ENCODE results near the gene TCF23.

TCF23 gene

GRCh38 chr2:27177441-27178351, 28.9 kb downstream of the TCF23 start:
- no peak for TF ChIP-seq NFIC (IDR thresholded peaks at IDR 0.05)
- no peak for TF ChIP-seq CEBPB (IDR thresholded peaks at IDR 0.05)
- TF ChIP-seq FOXM1 (IDR thresholded peaks at IDR 0.05; ENCODE audit: borderline replicate concordance, low read depth) = no peak

- no peak for TF ChIP-seq USF1 (IDR thresholded peaks at IDR 0.05)
- no peak for TF ChIP-seq FOXM1 (IDR thresholded peaks at IDR 0.05; ENCODE audit: borderline replicate concordance, low read depth)
- TF ChIP-seq EP300 (IDR thresholded peaks at IDR 0.05; ENCODE audit: borderline replicate concordance) = no peak
- no peak for TF ChIP-seq TEAD4 (IDR thresholded peaks at IDR 0.05)
- TF ChIP-seq CREB1 (IDR thresholded peaks at IDR 0.05; ENCODE audit: low read depth) = no peak
- TF ChIP-seq REST (IDR thresholded peaks at IDR 0.05; ENCODE audit: low read depth) = no peak
- TF ChIP-seq YY1 (IDR thresholded peaks at IDR 0.05; ENCODE audit: low read depth) = no peak
- TF ChIP-seq ZBTB7A (IDR thresholded peaks at IDR 0.05; ENCODE audit: low read depth) = no peak
- TF ChIP-seq EGR1 (IDR thresholded peaks at IDR 0.05) = no peak
- TF ChIP-seq NFIC (IDR thresholded peaks at IDR 0.05) = no peak
These were observed 29.7 kb downstream of the TCF23 start for GRCh38 chr2:27178469-27178868.

GRCh38 chr2:27179344-27180000, 30.7 kb downstream of the TCF23 start:
- TF ChIP-seq ZBTB7A (IDR thresholded peaks at IDR 0.05; ENCODE audit: low read depth) (no peak), EP300 (IDR thresholded peaks at IDR 0.05; ENCODE audit: borderline replicate concordance) (no peak), YY1 (IDR thresholded peaks at IDR 0.05; ENCODE audit: low read depth) (no peak), TAF1 (IDR thresholded peaks at IDR 0.05; ENCODE audit: low read depth) (no peak), FOXM1 (IDR thresholded peaks at IDR 0.05; ENCODE audit: borderline replicate concordance, low read depth) (no peak), USF1 (IDR thresholded peaks at IDR 0.05) (no peak), EGR1 (IDR thresholded peaks at IDR 0.05) (no peak), MAX (IDR thresholded peaks at IDR 0.05) (no peak), NFIC (IDR thresholded peaks at IDR 0.05) (no peak), CEBPB (IDR thresholded peaks at IDR 0.05) (no peak), TCF12 (IDR thresholded peaks at IDR 0.05; ENCODE audit: low read depth) (no peak), TEAD4 (IDR thresholded peaks at IDR 0.05) (no peak), REST (IDR thresholded peaks at IDR 0.05; ENCODE audit: low read depth) (no peak), RAD21 (IDR thresholded peaks at IDR 0.05; ENCODE audit: low read depth) (no peak), CREB1 (IDR thresholded peaks at IDR 0.05; ENCODE audit: low read depth) (no peak)

- no peak for TF ChIP-seq NFIC (IDR thresholded peaks at IDR 0.05)
- TF ChIP-seq MAX (IDR thresholded peaks at IDR 0.05) = no peak
- no peak for TF ChIP-seq YY1 (IDR thresholded peaks at IDR 0.05; ENCODE audit: low read depth)
- TF ChIP-seq ZBTB7A (IDR thresholded peaks at IDR 0.05; ENCODE audit: low read depth) = no peak
- TF ChIP-seq RAD21 (IDR thresholded peaks at IDR 0.05; ENCODE audit: low read depth) = no peak
- TF ChIP-seq FOXM1 (IDR thresholded peaks at IDR 0.05; ENCODE audit: borderline replicate concordance, low read depth) = no peak
These were observed 33.5 kb downstream of the TCF23 start for GRCh38 chr2:27182346-27182745.

GRCh38 chr2:27184115-27184514, 35.3 kb downstream of the TCF23 start:
- TF ChIP-seq ZBTB7A (IDR thresholded peaks at IDR 0.05; ENCODE audit: low read depth) = no peak
- no peak for TF ChIP-seq RAD21 (IDR thresholded peaks at IDR 0.05; ENCODE audit: low read depth)
- TF ChIP-seq MAX (IDR thresholded peaks at IDR 0.05) = no peak
- TF ChIP-seq USF1 (IDR thresholded peaks at IDR 0.05) = no peak
- TF ChIP-seq TAF1 (IDR thresholded peaks at IDR 0.05; ENCODE audit: low read depth) = no peak
- TF ChIP-seq EP300 (IDR thresholded peaks at IDR 0.05; ENCODE audit: borderline replicate concordance) = no peak
- TF ChIP-seq NFIC (IDR thresholded peaks at IDR 0.05) = no peak
- no peak for TF ChIP-seq CREB1 (IDR thresholded peaks at IDR 0.05; ENCODE audit: low read depth)
- no peak for TF ChIP-seq REST (IDR thresholded peaks at IDR 0.05; ENCODE audit: low read depth)
- TF ChIP-seq TEAD4 (IDR thresholded peaks at IDR 0.05) = no peak
- no peak for TF ChIP-seq EGR1 (IDR thresholded peaks at IDR 0.05)
- TF ChIP-seq TCF12 (IDR thresholded peaks at IDR 0.05; ENCODE audit: low read depth) = no peak
- no peak for TF ChIP-seq YY1 (IDR thresholded peaks at IDR 0.05; ENCODE audit: low read depth)
- TF ChIP-seq CEBPB (IDR thresholded peaks at IDR 0.05) = no peak

Measured in Ishikawa (cell line).